Stomach (tissue), 4 donors: Measurements from ENCODE around the gene ORM1.

Experiments
- CTCF ChIP-seq, 7 experiments: fragments of 450-650 bp in 4 of 7; fragments of 200-600 bp in 3 of 7; sonication (generic) in 3 of 7; IDR thresholded peaks; one replicate each; pipeline ENCODE4 v1.5.1; 2016 to 2019; ENCODE audit warnings: antibody characterized with exemption in 7 of 7, control low read depth in 2 of 7, mild to moderate bottlenecking in 1 of 7
- POLR2A ChIP-seq, 4 donors: fragments of 450-650 bp; IDR thresholded peaks; one replicate each; pipeline ENCODE4 v1.6.1; 2016; ENCODE audit warnings: antibody characterized with exemption in 4 of 4, control low read depth in 2 of 4, mild to moderate bottlenecking in 1 of 4, moderate library complexity in 1 of 4

GRCh38 chr9:114290561-114290986 lies 32.3 kb upstream of the ORM1 start:
- TF ChIP-seq POLR2A (IDR thresholded peaks at IDR 0.05) = no peak
- TF ChIP-seq CTCF (IDR thresholded peaks at IDR 0.05) = no peak
